Measurements from ENCODE around the gene DNAH8. TPM values are rescaled to one million over a fixed set of nuclear protein-coding genes. Genes with fewer than 3 reads are reported as not detected.

The DNAH8 gene
- total and polyA plus RNA-seq, 11 donors, result 0.02 to 0.50 (median 0.02) TPM; not detected in 8

- TF ChIP-seq POLR2A (IDR thresholded peaks at IDR 0.05) (peak; percentile 39 to 95), CTCF (IDR thresholded peaks at IDR 0.05) (no peak)
- peak; percentile 97 to 98 (median 98) for DNase-seq
- 0 to 1% (median 0%) methylated on average over 38 to 53 of the region's 53 CpGs for WGBS, 4 donors
- Histone ChIP-seq H3K4me1 (peaks cover 0 to 13% (median 1%) of the 10 kb centered on the region in 12 donors), H3K27me3 (peaks cover 0 to 3% (median 0%) of the 10 kb centered on the region in 9 donors), H3K4me3 (peak within 1 kb of the TSS; percentile 48 to 95 (median 80)), H3K9me3 (peaks cover 0 to 19% (median 6%) of the 10 kb centered on the region in 12 donors), H3K27ac (peak within 1 kb of the TSS in 11 of 12 donors; percentile 66 to 96 (median 86)), H3K36me3 (peaks cover 0 to 5% (median 0%) of the 10 kb centered on the region in 9 donors)
- ATAC-seq, result peak; percentile 100
- intact Hi-C loops (cut with DNase I), result loop anchor here in 2 of 10 donors (5.0 to 10.0 kb wide), 2 partner anchors 65 to 412 kb away; partner anchors contain the start of genes BTBD9 (in 1 of the 2) and SAYSD1 (in 1 of the 2)
These were observed 12.3 kb upstream of the DNAH8 start, which contains the start of gene GLO1 for GRCh38 chr6:38702558-38703397. GLO1 (minus strand) TSS chr6:38703145; CDS start chr6:38703054, 91 bp downstream.

- ATAC-seq, result no peak
- intact Hi-C loops (cut with DNase I), result loop anchor here in 2 of 10 donors (5.0 to 10.0 kb wide), 2 partner anchors 67 to 411 kb away; partner anchors contain the start of genes BTBD9 (in 1 of the 2) and SAYSD1 (in 1 of the 2)
These were observed 11.0 kb upstream of the DNAH8 start for GRCh38 chr6:38703949-38704590.

GRCh38 chr6:38705924-38706323 lies 9.2 kb upstream of the DNAH8 start:
- no peak for ATAC-seq
- intact Hi-C loops (cut with DNase I), result loop anchor here in 1 of 10 donors (10.0 kb wide), 1 partner anchor 409 kb away; the partner anchor contains the start of gene SAYSD1
- Histone ChIP-seq H3K36me3 (no peaks in the 10 kb centered on the region), H3K27ac (no peak overlapping the region), H3K4me1 (peaks cover 0 to 12% (median 1%) of the 10 kb centered on the region in 12 donors), H3K9me3 (peaks cover 0 to 2% (median 0%) of the 10 kb centered on the region in 12 donors), H3K4me3 (no peak overlapping the region), H3K27me3 (peaks cover 0 to 3% (median 0%) of the 10 kb centered on the region in 9 donors)
- 63 to 73% (median 66%) methylated on average over 2 of the region's 2 CpGs for WGBS, 4 donors
- no peak for DNase-seq
- TF ChIP-seq CTCF (IDR thresholded peaks at IDR 0.05), result no peak
- TF ChIP-seq POLR2A (IDR thresholded peaks at IDR 0.05), result no peak

More at GRCh38 chr6:38703949-38704590, 11.0 kb upstream of the DNAH8 start:
- DNase-seq, result no peak
- 79 to 84% (median 82%) methylated on average over 5 of the region's 5 CpGs for WGBS, 4 donors
- peaks cover 0 to 3% (median 0%) of the 10 kb centered on the region in 9 donors for H3K27me3 ChIP-seq
- peaks cover 0 to 19% (median 6%) of the 10 kb centered on the region in 12 donors for H3K9me3 ChIP-seq
- H3K36me3 ChIP-seq, result peaks cover 0 to 5% (median 0%) of the 10 kb centered on the region in 9 donors
- no peak overlapping the region for H3K27ac ChIP-seq
- TF ChIP-seq CTCF (IDR thresholded peaks at IDR 0.05), result no peak
- TF ChIP-seq POLR2A (IDR thresholded peaks at IDR 0.05), result no peak
- H3K4me1 ChIP-seq, result peaks cover 0 to 12% (median 1%) of the 10 kb centered on the region in 12 donors
- no peak overlapping the region for H3K4me3 ChIP-seq
